Thyroid gland (tissue), 4 donors: ENCODE measurements around the gene PCDH12.

ENCODE experiments used
- CTCF ChIP-seq, 6 experiments: fragments of 200-600 bp in 3 of 6; fragments of 450-650 bp in 3 of 6; sonication (generic) in 3 of 6; IDR thresholded peaks; one replicate each; pipeline ENCODE4 v1.5.1; 2016 to 2019; ENCODE audit warnings: antibody characterized with exemption in 6 of 6, mild to moderate bottlenecking in 2 of 6, inconsistent platforms in 1 of 6, moderate library complexity in 1 of 6
- POLR2A ChIP-seq, 2 donors: fragments of 450-650 bp; IDR thresholded peaks; one replicate each; pipeline ENCODE4 v1.6.1; 2017; ENCODE audit warnings: antibody characterized with exemption in 2 of 2, mild to moderate bottlenecking in 2 of 2, moderate library complexity in 1 of 2

DNA sequence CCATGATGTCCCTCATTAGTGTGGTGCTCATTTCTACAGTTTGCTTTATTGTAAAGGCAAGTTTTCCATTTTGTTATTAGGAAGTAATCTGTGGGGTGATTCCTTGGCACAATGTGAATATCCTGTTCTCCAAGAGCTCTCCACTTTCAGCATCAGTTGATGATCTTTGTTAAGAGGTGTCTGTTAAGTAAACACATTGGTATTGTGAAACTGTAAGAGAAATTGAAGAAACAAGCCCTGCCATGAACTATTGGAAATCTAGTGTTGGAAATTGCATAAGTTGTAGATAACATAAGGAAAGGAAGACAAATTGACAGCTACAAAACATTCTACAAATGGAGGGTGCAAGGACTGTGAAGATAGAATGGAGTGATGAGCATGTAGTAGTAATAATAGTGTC, 28.1 kb upstream of the PCDH12 start:
- no peak for TF ChIP-seq CTCF (IDR thresholded peaks at IDR 0.05)
- no peak for TF ChIP-seq POLR2A (IDR thresholded peaks at IDR 0.05)
